GM12878 (cell line): ENCODE data around the gene TAB2. TPM values are rescaled to one million over a fixed set of nuclear protein-coding genes. Genes with fewer than 3 reads are reported as not detected.

Experiments used
- ATAC-seq: fragments of 200-7000 bp; cut with Tn5 transposase; 3 replicates; pipeline ENCODE4 v1.9.1; 2020; ENCODE audit warnings: mild to moderate bottlenecking, moderate library complexity
- BruUV-seq: library from RNA; stranded (reverse); fragments of 400-500 nt; replicated peaks from 2 replicates; lab custom pipeline; 2021; lab: Mats Ljungman, UMichigan
- CTCF ChIA-PET: fragments of 300-600 bp; sonication (Branson Sonifier 250); formaldehyde crosslinking; extraction: SDS; loops from one replicate; lab custom pipeline; 2021; ENCODE audit warnings: inconsistent platforms; lab: Yijun Ruan, JAX
- POLR2A ChIA-PET: fragments of 350-600 bp; formaldehyde crosslinking; extraction: SDS; loops from one replicate; lab custom pipeline; 2021; ENCODE audit warnings: inconsistent platforms; lab: Charles Lee
- RAD21 ChIA-PET: fragments of 300-600 bp; sonication (Branson Sonifier 250); formaldehyde crosslinking; loops from one replicate; lab custom pipeline; 2023; ENCODE audit warnings: antibody characterized with exemption; ENCODE audit not compliant: unreplicated experiment; lab: Charles Lee
- SMC1A ChIA-PET: fragments of 300-600 bp; sonication (Branson Sonifier 250); formaldehyde crosslinking; loops from one replicate; lab custom pipeline; 2023; ENCODE audit not compliant: unreplicated experiment, uncharacterized antibody; lab: Charles Lee
- DNase-seq: peaks from one replicate; pipeline ENCODE4 v3.0.0-alpha.2; 2011; ENCODE audit warnings: low read depth, low spot score
- FAIRE-seq: peaks from 3 replicates; lab custom pipeline; 2011; peaks lifted over from hg19 to GRCh38; lab: Jason Lieb, UNC
- H2AFZ ChIP-seq: 2 replicates; pipeline ENCODE4 v1.6.0; 2011; ENCODE audit warnings: low read depth, low read length, control low read depth; ENCODE audit not compliant: control insufficient read depth
- H3K27ac ChIP-seq: 2 replicates; pipeline ENCODE4 v1.5.1; 2011; ENCODE audit warnings: control low read depth; ENCODE audit not compliant: control insufficient read depth, insufficient read depth
- H3K27me3 ChIP-seq, 2 experiments: replicated peaks in 1 of 2; 2 replicates each; pipeline versions ENCODE4 v1.6.0 to v1.6.1; 2011; ENCODE audit warnings: low read length in 1 of 2; ENCODE audit not compliant: control insufficient read depth in 2 of 2, insufficient read depth in 2 of 2
- H3K36me3 ChIP-seq, 2 experiments: 2 replicates each; pipeline ENCODE4 v1.5.1; 2011; ENCODE audit warnings: low read length in 1 of 2; ENCODE audit not compliant: control insufficient read depth in 2 of 2, insufficient read depth in 2 of 2
- H3K4me1 ChIP-seq: 2 replicates; pipeline ENCODE4 v1.6.1; 2011; ENCODE audit warnings: mild to moderate bottlenecking, low read length, moderate library complexity, mixed read lengths; ENCODE audit not compliant: control insufficient read depth, insufficient read depth
- H3K4me2 ChIP-seq: 2 replicates; pipeline ENCODE4 v1.6.0; 2011; ENCODE audit warnings: control low read depth; ENCODE audit not compliant: control insufficient read depth, insufficient read depth
- H3K4me3 ChIP-seq: fragments of 200-600 bp; sonication (generic); 2 replicates; pipeline ENCODE4 v1.5.1; 2016
- H3K79me2 ChIP-seq: 2 replicates; pipeline ENCODE4 v1.6.0; 2011; ENCODE audit warnings: low read length; ENCODE audit not compliant: control insufficient read depth, insufficient read depth
- H3K9ac ChIP-seq: 2 replicates; pipeline ENCODE4 v1.8.0; 2011; ENCODE audit warnings: low read length, control low read depth, mixed read lengths; ENCODE audit not compliant: control insufficient read depth, insufficient read depth
- H3K9me3 ChIP-seq: replicated peaks from 3 replicates; pipeline ENCODE4 v1.5.1; 2011; ENCODE audit warnings: mild to moderate bottlenecking, low read length; ENCODE audit not compliant: control insufficient read depth, insufficient read depth
- H4K20me1 ChIP-seq: 2 replicates; pipeline ENCODE4 v1.6.0; 2011; ENCODE audit not compliant: control insufficient read depth, insufficient read depth
- ATF7 ChIP-seq: fragments of 450-650 bp; IDR thresholded peaks from 2 replicates; pipeline ENCODE4 v1.6.1; 2016; ENCODE audit warnings: low read depth, mild to moderate bottlenecking
- GABPA ChIP-seq: IDR thresholded peaks from 2 replicates; pipeline ENCODE4 v1.6.1; 2014; ENCODE audit warnings: antibody characterized with exemption, low read depth, mild to moderate bottlenecking, inconsistent platforms
- IRF4 ChIP-seq: IDR thresholded peaks from 2 replicates; pipeline ENCODE4 v1.6.1; 2011; ENCODE audit warnings: low read depth, low read length
- JUND ChIP-seq: IDR thresholded peaks from 2 replicates; pipeline ENCODE4 v1.6.1; 2012; ENCODE audit warnings: low read depth, mild to moderate bottlenecking, low read length, improper control_type of control experiment, moderate library complexity
- MEF2A ChIP-seq: IDR thresholded peaks from 2 replicates; pipeline ENCODE4 v1.6.1; 2011; ENCODE audit warnings: low read depth, mild to moderate bottlenecking, low read length, moderate library complexity; ENCODE audit not compliant: insufficient read depth
- NFXL1 ChIP-seq: fragments of 450-650 bp; IDR thresholded peaks from 2 replicates; pipeline ENCODE4 v1.6.1; 2017; ENCODE audit warnings: antibody characterized with exemption, mild to moderate bottlenecking, borderline replicate concordance
- NFYB ChIP-seq: IDR thresholded peaks from 2 replicates; pipeline ENCODE4 v1.6.1; 2011; ENCODE audit warnings: low read depth, mild to moderate bottlenecking, low read length, improper control_type of control experiment, moderate library complexity; ENCODE audit not compliant: insufficient read depth
- NKRF ChIP-seq: fragments of 450-650 bp; conservative IDR thresholded peaks from 2 replicates; pipeline ENCODE4 v1.6.1; 2017; ENCODE audit warnings: mild to moderate bottlenecking, moderate library complexity
- PAX8 ChIP-seq: fragments of 450-650 bp; IDR thresholded peaks from 2 replicates; pipeline ENCODE4 v1.6.1; 2017; ENCODE audit warnings: mild to moderate bottlenecking, moderate library complexity
- SREBF2 ChIP-seq: IDR thresholded peaks from 2 replicates; pipeline ENCODE4 v1.6.1; 2012; ENCODE audit warnings: mild to moderate bottlenecking, low read length
- SRF ChIP-seq, 2 experiments: IDR thresholded peaks; 2 replicates each; pipeline ENCODE4 v1.6.1; 2011; ENCODE audit warnings: low read depth in 2 of 2, low read length in 2 of 2, mild to moderate bottlenecking in 1 of 2, moderate library complexity in 1 of 2
- TARDBP ChIP-seq: IDR thresholded peaks from 2 replicates; pipeline ENCODE4 v1.6.1; 2016; ENCODE audit warnings: borderline replicate concordance
- ZNF592 ChIP-seq: fragments of 450-650 bp; IDR thresholded peaks from 2 replicates; pipeline ENCODE4 v1.6.1; 2017; ENCODE audit warnings: mild to moderate bottlenecking, moderate library complexity
- ZNF687 ChIP-seq: fragments of 450-650 bp; IDR thresholded peaks from 2 replicates; pipeline ENCODE4 v1.6.1; 2017; ENCODE audit warnings: mild to moderate bottlenecking, moderate library complexity
- WGBS: methylation state at CpG from one replicate; pipeline ENCODE4 v1.1.6; 2016; ENCODE audit warnings: low lambda C conversion rate; ENCODE audit not compliant: insufficient replicate concordance, insufficient coverage; ENCODE audit errors: missing lambda C conversion rate; 5-methylcytosine and 5-hydroxymethylcytosine counted together
- in situ Hi-C: fragments of 300-500 bp; cut with MboI; formaldehyde crosslinking; loops from 9 replicates; pipeline ENCODE4 v1.14.3; 2018; ENCODE audit warnings: mixed read lengths
- intact Hi-C: fragments of 100-400 bp; cut with micrococcal nuclease; formaldehyde crosslinking; loops from one replicate; pipeline ENCODE4 v1.14.2; 2022; ENCODE audit not compliant: unreplicated experiment
- polyA plus RNA-seq, 11 experiments: library from polyadenylated mRNA; depleted of rRNA in 4 of 11; unstranded in 6 of 11; stranded (reverse) in 5 of 11; fragments of >200 nt; fragmentation: Nextera tagmentation in 4 of 11; fragmentation: Illumina TruSeq in 1 of 11; extraction: Ambion mirVana in 4 of 11; extraction: Trizol in 1 of 11; gene quantifications; 1 replicate in 1 of 11; 2 replicates in 10 of 11; pipeline versions ENCODE4 v1.2.1 to v1.2.3, GENCODE V29; 2011 to 2016; ENCODE audit warnings: inconsistent platforms in 2 of 11, missing spikeins in 2 of 11, low read depth in 1 of 11
- total RNA-seq, 4 experiments: library from RNA; depleted of rRNA in 3 of 4; stranded (reverse); fragments of >200 nt in 3 of 4; fragmentation: Illumina TruSeq in 1 of 4; extraction: Trizol in 1 of 4; gene quantifications; 2 replicates each; pipeline versions ENCODE4 v1.2.1 to v1.2.3, GENCODE V29; 2013 to 2021

The TAB2 gene
- total and polyA plus RNA-seq, 10 of the 15 experiments (the other 5 are each of a cell fraction or from before 2014, with no cell fraction given) = 8.9 to 66.3 (median 23.0) TPM

GRCh38 chr6:149457316-149457884, 139.9 kb downstream of the TAB2 start:
- ChIA-PET CTCF (interaction anchor here (0.5 to 1.5 kb wide), 5 partner anchors 23 to 423 kb away, joined by 3 to 5 read pairs (median 4); no protein-coding TSS in a partner anchor), RAD21 (interaction anchor here (0.7 kb wide), 1 partner anchor 157 kb away, joined by 3 read pairs; no protein-coding TSS in a partner anchor), POLR2A (interaction anchor here (0.6 to 0.8 kb wide), 3 partner anchors 14 to 51 kb away, joined by 3 to 4 read pairs (median 4); no protein-coding TSS in a partner anchor), SMC1A (interaction anchor here (0.9 to 1.5 kb wide), 2 partner anchors 60 to 873 kb away, joined by 3 to 6 read pairs; no protein-coding TSS in a partner anchor)
- H3K9ac ChIP-seq = no peak overlapping the region
- H3K4me3 ChIP-seq = no peak overlapping the region
- 77% methylated on average over 7 of the region's 7 CpGs for WGBS
- H3K27ac ChIP-seq = no peak overlapping the region
- FAIRE-seq (peak; percentile 56), DNase-seq (no peak), ATAC-seq (no peak)
- peaks cover 18 to 20% of the 10 kb centered on the region in 2 experiments; a peak in 3 of 4 replicates for H3K36me3 ChIP-seq
- BruUV-seq = no TSS peak
- no peaks in the 10 kb centered on the region for H3K9me3 ChIP-seq
- H3K27me3 ChIP-seq = no peaks in the 10 kb centered on the region
- intact Hi-C loops = no loop called here
- in situ Hi-C loops = no loop called here
- H3K4me1 ChIP-seq = no peaks in the 10 kb centered on the region
- no peak overlapping the region for H3K4me2 ChIP-seq
- H4K20me1 ChIP-seq = no peaks in the 10 kb centered on the region
- H3K79me2 ChIP-seq = no peaks in the 10 kb centered on the region; the same call in none of the 2 replicates
- no peak overlapping the region for H2AFZ ChIP-seq
- TF ChIP-seq NKRF (no peak), NFXL1 (no peak), IRF4 (no peak), NFYB (no peak), JUND (no peak), ATF7 (no peak), PAX8 (no peak), ZNF592 (no peak), ZNF687 (no peak), TARDBP (no peak), MEF2A (no peak), GABPA (no peak), SREBF2 (no peak), SRF (IDR thresholded peaks at IDR 0.05; ENCODE audit: low read depth in 2 of 2, low read length in 2 of 2) (no peak)
